ENCODE data around the gene P2RY8. TPM values are rescaled to one million over a fixed set of nuclear protein-coding genes. Genes with fewer than 3 reads are reported as not detected.

The P2RY8 gene
- polyA plus RNA-seq, 3 donors = 18.9 to 40.0 (median 33.3) TPM

- H3K4me3 Mint-ChIP-seq = no peak overlapping the region
- no peak overlapping the region for H3K27ac Mint-ChIP-seq
- H3K4me3 ChIP-seq (replicated peaks in 1 of 3; ENCODE audit: low read depth in 2 of 3, low read length in 3 of 3) = no peak overlapping the region
- intact Hi-C loops (cut with micrococcal nuclease) = loop anchor here in 1 of 2 donors (5.0 kb wide), 1 partner anchor 50 kb away; no protein-coding TSS in a partner anchor
- H3K27ac ChIP-seq (ENCODE audit: low read depth in 1 of 2, low read length in 2 of 2) = no peak overlapping the region
- H3K27me3 Mint-ChIP-seq (ENCODE audit: low read depth in 3 of 3) = no peaks in the 10 kb centered on the region
- peaks cover 9 to 41% of the 10 kb centered on the region in 2 donors for H3K36me3 ChIP-seq (replicated peaks in 1 of 2; ENCODE audit: control insufficient read depth in 1 of 2, insufficient read depth in 2 of 2, low read length in 2 of 2)
- H3K9ac ChIP-seq (ENCODE audit: insufficient read depth, low read length, poor library complexity, severe bottlenecking) = no peak overlapping the region
- peaks cover 99% of the 10 kb centered on the region for H3K79me2 ChIP-seq (ENCODE audit: insufficient read depth, low read length)
- peaks cover 1 to 3% of the 10 kb centered on the region in 2 donors for H3K36me3 Mint-ChIP-seq
- peaks cover 88% of the 10 kb centered on the region for H4K20me1 ChIP-seq (ENCODE audit: insufficient read depth, low read length)
- no peaks in the 10 kb centered on the region for H3K9me3 Mint-ChIP-seq
- no peak for DNase-seq
- H2AFZ ChIP-seq (ENCODE audit: insufficient read depth, low read depth, low read length, poor library complexity, severe bottlenecking) = no peak overlapping the region
- no peak for TF ChIP-seq CTCF (IDR thresholded peaks at IDR 0.05)
- WGBS (ENCODE audit: insufficient coverage) = 92% methylated on average over 1 of the region's 1 CpG
- no peaks in the 10 kb centered on the region for H3K9me3 ChIP-seq (replicated peaks in 1 of 2; ENCODE audit: control insufficient read depth in 1 of 2, insufficient read depth in 1 of 2, low read length in 2 of 2)
- no peaks in the 10 kb centered on the region for H3K27me3 ChIP-seq (ENCODE audit: control insufficient read depth in 2 of 2, insufficient read depth in 2 of 2, low read length in 2 of 2)
- no peak overlapping the region for H3K4me2 ChIP-seq (replicated peaks; ENCODE audit: extremely low read depth, low read length, poor library complexity, severe bottlenecking)
- H3K4me1 Mint-ChIP-seq = peaks cover 4% of the 10 kb centered on the region
- peaks cover 3 to 10% of the 10 kb centered on the region in 2 donors for H3K4me1 ChIP-seq (ENCODE audit: control insufficient read depth in 1 of 2, insufficient read depth in 2 of 2, low read length in 2 of 2)
Observed at GRCh38 chrX:1527457-1527856, 9.5 kb downstream of the P2RY8 start.

- Mint-ChIP-seq H3K27me3 (ENCODE audit: low read depth in 3 of 3) (peaks cover 0 to under 1% (median 0%) of the 10 kb centered on the region in 3 donors), H3K4me1 (peaks cover 9% of the 10 kb centered on the region), H3K4me3 (no peak overlapping the region), H3K36me3 (peaks cover 0 to 2% of the 10 kb centered on the region in 2 donors), H3K27ac (no peak overlapping the region), H3K9me3 (no peaks in the 10 kb centered on the region)
- no peak overlapping the region for H3K9ac ChIP-seq (ENCODE audit: insufficient read depth, low read length, poor library complexity, severe bottlenecking)
- intact Hi-C loops (cut with micrococcal nuclease) = loop anchor here in 1 of 2 donors (5.0 kb wide), 1 partner anchor 51 kb away; no protein-coding TSS in a partner anchor
- no peak overlapping the region for H3K27ac ChIP-seq (ENCODE audit: low read depth in 1 of 2, low read length in 2 of 2)
- H3K36me3 ChIP-seq (replicated peaks in 1 of 2; ENCODE audit: control insufficient read depth in 1 of 2, insufficient read depth in 2 of 2, low read length in 2 of 2) = peaks cover 5 to 37% of the 10 kb centered on the region in 2 donors
- TF ChIP-seq CTCF (IDR thresholded peaks at IDR 0.05) = no peak
- peaks cover 83% of the 10 kb centered on the region for H4K20me1 ChIP-seq (ENCODE audit: insufficient read depth, low read length)
- no peak overlapping the region for H3K4me3 ChIP-seq (replicated peaks in 1 of 3; ENCODE audit: low read depth in 2 of 3, low read length in 3 of 3)
- no peaks in the 10 kb centered on the region for H3K9me3 ChIP-seq (replicated peaks in 1 of 2; ENCODE audit: control insufficient read depth in 1 of 2, insufficient read depth in 1 of 2, low read length in 2 of 2)
- H3K4me1 ChIP-seq (ENCODE audit: control insufficient read depth in 1 of 2, insufficient read depth in 2 of 2, low read length in 2 of 2) = peaks cover 9 to 13% of the 10 kb centered on the region in 2 donors
- peaks cover 100% of the 10 kb centered on the region for H3K79me2 ChIP-seq (ENCODE audit: insufficient read depth, low read length)
- H3K4me2 ChIP-seq (replicated peaks; ENCODE audit: extremely low read depth, low read length, poor library complexity, severe bottlenecking) = no peak overlapping the region
- no peak overlapping the region for H2AFZ ChIP-seq (ENCODE audit: insufficient read depth, low read depth, low read length, poor library complexity, severe bottlenecking)
- no peak for DNase-seq
- WGBS (ENCODE audit: insufficient coverage) = 94% methylated on average over 4 of the region's 4 CpGs
- H3K27me3 ChIP-seq (ENCODE audit: control insufficient read depth in 2 of 2, insufficient read depth in 2 of 2, low read length in 2 of 2) = no peaks in the 10 kb centered on the region
Observed at GRCh38 chrX:1526565-1526964, 10.4 kb downstream of the P2RY8 start.

Data from CD14-positive monocyte (primary cell).